Type B pancreatic cell (in vitro differentiated cells): ENCODE measurements around the gene CALR3. TPM values are rescaled to one million over a fixed set of nuclear protein-coding genes. Genes with fewer than 3 reads are reported as not detected.
A peak's percentile ranks its signal among the peaks of the same experiment; 100 is the strongest.
"Not testable (repeated sequence)": the region's sequence is repeated elsewhere in the genome, so short reads cannot be mapped to it uniquely, and the experiment has no call there.

Experiments
- DNase-seq: peaks from one replicate; pipeline ENCODE4 v3.0.0; 2021; ENCODE audit warnings: mixed read lengths; ENCODE audit not compliant: unreplicated experiment; ENCODE audit errors: extremely low spot score
- H3K27ac Mint-ChIP-seq: 2 replicates; pipeline ENCODE4 v1.8.0; 2021; ENCODE audit warnings: mild to moderate bottlenecking, mixed read lengths
- H3K27me3 Mint-ChIP-seq: 2 replicates; pipeline ENCODE4 v1.8.0; 2021; ENCODE audit warnings: mixed read lengths
- H3K36me3 Mint-ChIP-seq: 2 replicates; pipeline ENCODE4 v1.8.0; 2021; ENCODE audit warnings: mixed read lengths
- H3K4me1 Mint-ChIP-seq: one replicate; pipeline ENCODE4 v1.8.0; 2021; ENCODE audit warnings: mixed read lengths; ENCODE audit not compliant: unreplicated experiment
- H3K4me3 Mint-ChIP-seq: 2 replicates; pipeline ENCODE4 v1.8.0; 2021; ENCODE audit warnings: mild to moderate bottlenecking, mixed read lengths
- H3K9me3 Mint-ChIP-seq: 2 replicates; pipeline ENCODE4 v1.8.0; 2021; ENCODE audit warnings: mixed read lengths
- total RNA-seq: library from RNA; stranded (reverse); gene quantifications from 2 replicates; pipeline ENCODE4 v1.2.1, GENCODE V29; 2021; ENCODE audit warnings: low replicate concordance
- TF ChIP-seq, protein P1 (sequence below): fragments of 200-600 bp; sonication (generic); conservative IDR thresholded peaks from 2 replicates; pipeline ENCODE4 v1.5.0; 2021; ENCODE audit warnings: antibody characterized with exemption, mild to moderate bottlenecking

The CALR3 gene
- total RNA-seq, 1 donor from 2014 or later = not detected

DNA sequence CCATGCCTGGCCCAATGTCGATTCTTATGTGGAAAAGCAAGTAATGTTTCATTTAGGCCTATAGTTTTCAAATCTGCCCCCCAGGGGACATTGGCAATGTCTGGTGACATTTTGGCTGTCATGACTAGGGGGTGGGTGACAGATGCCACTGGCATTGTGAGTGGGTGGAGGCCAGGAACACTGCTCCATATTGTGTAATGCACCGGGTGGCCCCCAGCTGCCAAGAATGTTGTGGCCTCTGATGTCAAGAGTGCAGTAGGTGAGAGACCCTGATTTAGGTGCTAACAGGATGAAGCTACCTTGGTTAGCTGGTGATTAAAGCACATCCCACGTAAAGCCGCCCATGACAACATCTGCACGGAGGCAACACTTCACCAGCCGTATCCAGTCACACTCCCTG lies 11.0 kb upstream of the CALR3 start:
- no peaks in the 10 kb centered on the region for H3K27me3 Mint-ChIP-seq
- H3K4me1 Mint-ChIP-seq = no peaks in the 10 kb centered on the region
- H3K36me3 Mint-ChIP-seq = no peaks in the 10 kb centered on the region
- TF ChIP-seq, protein P1, sequence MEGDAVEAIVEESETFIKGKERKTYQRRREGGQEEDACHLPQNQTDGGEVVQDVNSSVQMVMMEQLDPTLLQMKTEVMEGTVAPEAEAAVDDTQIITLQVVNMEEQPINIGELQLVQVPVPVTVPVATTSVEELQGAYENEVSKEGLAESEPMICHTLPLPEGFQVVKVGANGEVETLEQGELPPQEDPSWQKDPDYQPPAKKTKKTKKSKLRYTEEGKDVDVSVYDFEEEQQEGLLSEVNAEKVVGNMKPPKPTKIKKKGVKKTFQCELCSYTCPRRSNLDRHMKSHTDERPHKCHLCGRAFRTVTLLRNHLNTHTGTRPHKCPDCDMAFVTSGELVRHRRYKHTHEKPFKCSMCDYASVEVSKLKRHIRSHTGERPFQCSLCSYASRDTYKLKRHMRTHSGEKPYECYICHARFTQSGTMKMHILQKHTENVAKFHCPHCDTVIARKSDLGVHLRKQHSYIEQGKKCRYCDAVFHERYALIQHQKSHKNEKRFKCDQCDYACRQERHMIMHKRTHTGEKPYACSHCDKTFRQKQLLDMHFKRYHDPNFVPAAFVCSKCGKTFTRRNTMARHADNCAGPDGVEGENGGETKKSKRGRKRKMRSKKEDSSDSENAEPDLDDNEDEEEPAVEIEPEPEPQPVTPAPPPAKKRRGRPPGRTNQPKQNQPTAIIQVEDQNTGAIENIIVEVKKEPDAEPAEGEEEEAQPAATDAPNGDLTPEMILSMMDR = no peak
- no peak overlapping the region for H3K27ac Mint-ChIP-seq
- no peaks in the 10 kb centered on the region for H3K9me3 Mint-ChIP-seq
- no peak for DNase-seq
- no peak overlapping the region for H3K4me3 Mint-ChIP-seq

DNA sequence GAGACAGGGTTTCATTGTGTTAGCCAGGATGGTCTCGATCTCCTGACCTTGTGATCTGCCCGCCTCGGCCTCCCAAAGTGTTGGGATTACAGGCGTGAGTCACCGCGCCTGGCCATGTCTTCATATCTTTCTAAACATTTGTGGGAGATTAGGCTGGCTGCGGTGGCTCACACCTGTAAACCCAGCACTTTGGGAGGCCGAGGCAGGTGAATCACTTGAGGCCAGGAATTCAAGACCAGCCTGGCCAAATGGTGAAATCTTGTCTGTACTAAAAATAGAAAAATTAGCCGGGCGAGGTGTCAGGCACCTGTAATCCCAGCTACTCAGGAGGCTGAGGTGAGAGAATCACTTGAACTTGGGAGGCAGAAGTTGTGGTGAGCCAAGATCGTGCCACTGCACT lies 10.2 kb upstream of the CALR3 start:
- DNase-seq, H3K36me3 Mint-ChIP-seq, H3K27me3 Mint-ChIP-seq, H3K4me3 Mint-ChIP-seq, H3K9me3 Mint-ChIP-seq, H3K4me1 Mint-ChIP-seq, H3K27ac Mint-ChIP-seq: not testable (repeated sequence)

DNA sequence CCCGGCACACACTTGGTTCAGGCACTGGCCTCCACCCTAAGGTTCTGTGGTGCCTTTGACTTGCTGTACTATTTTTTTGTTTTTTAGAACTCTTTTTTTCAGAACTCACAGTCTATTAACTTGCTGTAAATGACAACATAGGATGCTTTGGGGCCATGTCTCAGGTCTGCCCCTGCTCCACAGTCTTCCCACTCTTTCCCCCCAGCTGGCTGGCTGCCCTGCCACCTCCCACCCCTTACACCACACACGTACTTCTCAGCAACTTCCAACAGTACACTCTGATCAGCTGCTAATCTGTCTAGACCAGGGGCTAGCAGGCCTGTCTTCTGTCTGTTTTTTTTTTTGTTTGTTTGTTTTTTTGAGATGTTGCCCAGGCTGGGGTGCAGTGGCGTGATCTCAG lies 8.3 kb upstream of the CALR3 start:
- Mint-ChIP-seq H3K4me1 (no peaks in the 10 kb centered on the region), H3K9me3 (no peaks in the 10 kb centered on the region), H3K36me3 (peaks cover 4% of the 10 kb centered on the region), H3K27me3 (no peaks in the 10 kb centered on the region), H3K4me3 (no peak overlapping the region), H3K27ac (no peak overlapping the region)
- DNase-seq = no peak
- TF ChIP-seq, protein P1 = no peak

DNA sequence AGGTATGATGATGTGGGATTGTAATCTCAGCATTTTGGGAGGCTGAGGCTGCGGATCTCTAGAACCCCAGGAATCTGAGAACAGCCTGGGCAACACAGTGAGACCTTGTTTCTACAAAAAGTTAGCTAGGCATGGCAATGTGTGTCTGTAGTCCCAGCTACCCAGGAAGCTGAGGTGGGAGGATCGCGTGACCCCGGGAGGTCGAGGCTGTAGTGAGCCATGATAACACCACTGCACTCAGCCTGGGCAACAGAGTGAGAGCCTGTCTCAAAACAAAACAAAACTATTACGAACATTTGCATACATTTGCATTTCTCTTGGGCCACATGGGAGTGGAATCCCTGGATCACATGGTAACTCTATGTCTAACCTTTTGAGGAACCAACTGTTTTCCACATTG lies 1.9 kb upstream of the CALR3 start:
- peak overlapping the region; percentile 98 for H3K4me3 Mint-ChIP-seq
- no peak overlapping the region for H3K27ac Mint-ChIP-seq
- H3K4me1 Mint-ChIP-seq = peaks cover 14% of the 10 kb centered on the region
- no peaks in the 10 kb centered on the region for H3K9me3 Mint-ChIP-seq
- TF ChIP-seq, protein P1 = no peak
- H3K27me3 Mint-ChIP-seq = no peaks in the 10 kb centered on the region
- no peak for DNase-seq
- peaks cover 8% of the 10 kb centered on the region for H3K36me3 Mint-ChIP-seq

DNA sequence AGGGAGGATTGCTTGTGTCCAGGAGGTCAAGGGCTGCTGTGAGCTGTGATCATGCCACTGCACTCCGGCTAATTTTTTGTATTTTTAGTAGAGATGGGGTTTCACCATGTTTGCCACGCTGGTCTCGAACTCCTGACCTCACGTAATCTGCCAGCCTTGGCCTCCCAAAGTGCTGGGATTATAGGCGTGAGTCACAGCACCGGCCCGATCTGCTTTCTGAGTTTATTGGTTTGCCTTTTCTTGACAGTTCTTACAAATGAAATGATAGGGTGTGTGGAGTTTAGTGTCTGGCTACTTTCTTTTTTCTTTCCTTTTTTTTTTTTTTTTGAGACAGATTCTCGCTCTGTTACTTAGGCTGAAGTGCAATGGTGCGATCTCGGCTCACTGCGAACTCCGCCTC lies 1.1 kb upstream of the CALR3 start:
- Mint-ChIP-seq H3K9me3 (no peaks in the 10 kb centered on the region), H3K27me3 (no peaks in the 10 kb centered on the region), H3K27ac (no peak overlapping the region), H3K4me1 (peaks cover 14% of the 10 kb centered on the region), H3K4me3 (peak overlapping the region; percentile 98), H3K36me3 (peaks cover 8% of the 10 kb centered on the region)
- TF ChIP-seq, protein P1 = no peak
- DNase-seq = no peak

DNA sequence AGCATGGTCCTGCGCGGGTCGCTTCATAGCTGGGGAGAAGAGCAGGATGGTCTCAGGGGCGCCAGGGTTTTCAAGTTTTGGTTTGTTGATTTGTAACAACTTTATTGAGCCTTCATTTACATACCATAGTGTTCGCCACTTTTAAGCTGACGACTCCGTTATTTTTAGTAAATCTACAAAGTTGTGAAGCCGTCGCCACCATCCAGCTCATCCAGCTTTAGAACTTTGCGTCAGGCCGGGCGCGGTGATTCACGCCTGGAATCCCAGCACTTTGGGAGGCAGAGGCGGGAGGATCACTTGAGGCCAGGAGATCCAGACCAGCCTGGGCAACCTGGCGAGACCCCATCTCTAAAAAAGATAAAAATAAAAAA lies 631 bp upstream of the CALR3 start:
- TF ChIP-seq, protein P1 = no peak
- Mint-ChIP-seq H3K4me1 (peaks cover 14% of the 10 kb centered on the region), H3K27ac (peak overlapping the region; percentile 93), H3K9me3 (no peaks in the 10 kb centered on the region), H3K4me3 (peak overlapping the region; percentile 98), H3K27me3 (no peaks in the 10 kb centered on the region), H3K36me3 (peaks cover 8% of the 10 kb centered on the region)
- DNase-seq = no peak

DNA sequence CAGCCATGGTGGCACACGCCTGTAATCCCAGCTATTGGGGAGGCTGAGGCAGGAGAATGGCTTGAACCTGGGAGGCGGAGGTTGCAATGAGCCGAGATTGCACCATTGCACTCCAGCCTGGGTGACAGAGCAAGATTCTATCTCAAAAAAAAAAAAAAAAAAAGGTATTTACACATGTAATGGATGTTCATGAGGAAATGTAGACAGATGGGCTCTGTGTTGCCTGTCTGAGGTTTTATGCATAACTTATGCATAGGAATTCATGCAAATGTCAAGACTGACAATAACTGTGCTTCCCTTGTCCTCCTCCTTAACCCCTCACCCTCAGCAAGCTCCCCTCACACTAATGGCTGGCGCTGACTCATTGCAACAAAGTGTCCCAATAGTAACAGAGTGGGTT lies 9.5 kb downstream of the CALR3 start:
- H3K36me3 Mint-ChIP-seq, DNase-seq, H3K27me3 Mint-ChIP-seq, H3K9me3 Mint-ChIP-seq, H3K27ac Mint-ChIP-seq, H3K4me3 Mint-ChIP-seq, H3K4me1 Mint-ChIP-seq: not testable (repeated sequence)
